ENCODE results near the gene YIPF1.

DNA sequence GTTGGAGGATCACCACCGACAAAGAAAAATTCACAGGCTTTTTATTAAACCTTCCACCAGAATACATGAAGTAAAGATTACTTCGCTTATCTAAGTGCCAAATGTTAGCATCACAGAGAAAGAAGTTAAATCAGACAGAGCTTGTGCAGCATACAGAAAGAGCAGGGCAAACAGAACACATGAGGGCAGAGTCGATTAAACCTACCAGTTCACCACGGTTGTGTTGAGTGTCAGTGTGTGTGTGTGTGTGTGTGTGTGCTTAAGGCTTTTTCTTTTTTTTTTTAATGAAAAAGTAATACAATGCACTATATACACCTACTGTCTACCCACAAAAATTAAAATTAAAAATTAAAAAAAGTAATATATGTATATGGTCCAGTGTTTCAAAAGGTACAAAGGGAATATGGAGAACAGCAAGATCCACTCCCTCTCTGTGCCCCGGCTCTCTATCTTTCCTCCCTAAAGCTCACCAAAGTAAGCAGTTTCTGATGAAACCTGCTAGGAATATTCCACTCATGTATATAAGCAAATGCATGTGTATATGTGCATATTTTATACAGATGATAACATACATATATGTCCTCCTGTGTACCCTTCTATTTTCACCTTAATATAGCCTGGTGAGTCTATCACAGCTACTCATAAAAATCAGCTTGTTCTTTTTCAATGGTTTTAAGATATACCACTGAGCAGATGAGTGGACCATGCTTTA is 17.7 kb downstream of the YIPF1 start:
- TF ChIP-seq, protein P1, sequence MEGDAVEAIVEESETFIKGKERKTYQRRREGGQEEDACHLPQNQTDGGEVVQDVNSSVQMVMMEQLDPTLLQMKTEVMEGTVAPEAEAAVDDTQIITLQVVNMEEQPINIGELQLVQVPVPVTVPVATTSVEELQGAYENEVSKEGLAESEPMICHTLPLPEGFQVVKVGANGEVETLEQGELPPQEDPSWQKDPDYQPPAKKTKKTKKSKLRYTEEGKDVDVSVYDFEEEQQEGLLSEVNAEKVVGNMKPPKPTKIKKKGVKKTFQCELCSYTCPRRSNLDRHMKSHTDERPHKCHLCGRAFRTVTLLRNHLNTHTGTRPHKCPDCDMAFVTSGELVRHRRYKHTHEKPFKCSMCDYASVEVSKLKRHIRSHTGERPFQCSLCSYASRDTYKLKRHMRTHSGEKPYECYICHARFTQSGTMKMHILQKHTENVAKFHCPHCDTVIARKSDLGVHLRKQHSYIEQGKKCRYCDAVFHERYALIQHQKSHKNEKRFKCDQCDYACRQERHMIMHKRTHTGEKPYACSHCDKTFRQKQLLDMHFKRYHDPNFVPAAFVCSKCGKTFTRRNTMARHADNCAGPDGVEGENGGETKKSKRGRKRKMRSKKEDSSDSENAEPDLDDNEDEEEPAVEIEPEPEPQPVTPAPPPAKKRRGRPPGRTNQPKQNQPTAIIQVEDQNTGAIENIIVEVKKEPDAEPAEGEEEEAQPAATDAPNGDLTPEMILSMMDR (IDR thresholded peaks at IDR 0.05) = no peak
- no peak for TF ChIP-seq POLR2A (IDR thresholded peaks at IDR 0.05)

All from adrenal gland (tissue), 5 donors.